GM12878 (cell line): ENCODE data around the gene PUS10. TPM values are rescaled to one million over a fixed set of nuclear protein-coding genes. Genes with fewer than 3 reads are reported as not detected.
"Not testable (repeated sequence)": the region's sequence is repeated elsewhere in the genome, so short reads cannot be mapped to it uniquely, and the experiment has no call there.

Experiments
- ATAC-seq: fragments of 200-7000 bp; cut with Tn5 transposase; 3 replicates; pipeline ENCODE4 v1.9.1; 2020; ENCODE audit warnings: mild to moderate bottlenecking, moderate library complexity
- BruUV-seq: library from RNA; stranded (reverse); fragments of 400-500 nt; replicated peaks from 2 replicates; lab custom pipeline; 2021; lab: Mats Ljungman, UMichigan
- CTCF ChIA-PET: fragments of 300-600 bp; sonication (Branson Sonifier 250); formaldehyde crosslinking; extraction: SDS; loops from one replicate; lab custom pipeline; 2021; ENCODE audit warnings: inconsistent platforms; lab: Yijun Ruan, JAX
- POLR2A ChIA-PET: fragments of 350-600 bp; formaldehyde crosslinking; extraction: SDS; loops from one replicate; lab custom pipeline; 2021; ENCODE audit warnings: inconsistent platforms; lab: Charles Lee
- RAD21 ChIA-PET: fragments of 300-600 bp; sonication (Branson Sonifier 250); formaldehyde crosslinking; loops from one replicate; lab custom pipeline; 2023; ENCODE audit warnings: antibody characterized with exemption; ENCODE audit not compliant: unreplicated experiment; lab: Charles Lee
- SMC1A ChIA-PET: fragments of 300-600 bp; sonication (Branson Sonifier 250); formaldehyde crosslinking; loops from one replicate; lab custom pipeline; 2023; ENCODE audit not compliant: unreplicated experiment, uncharacterized antibody; lab: Charles Lee
- DNase-seq: peaks from one replicate; pipeline ENCODE4 v3.0.0-alpha.2; 2011; ENCODE audit warnings: low read depth, low spot score
- FAIRE-seq: peaks from 3 replicates; lab custom pipeline; 2011; peaks lifted over from hg19 to GRCh38; lab: Jason Lieb, UNC
- H2AFZ ChIP-seq: 2 replicates; pipeline ENCODE4 v1.6.0; 2011; ENCODE audit warnings: low read depth, low read length, control low read depth; ENCODE audit not compliant: control insufficient read depth
- H3K27ac ChIP-seq: 2 replicates; pipeline ENCODE4 v1.5.1; 2011; ENCODE audit warnings: control low read depth; ENCODE audit not compliant: control insufficient read depth, insufficient read depth
- H3K27me3 ChIP-seq, 2 experiments: replicated peaks in 1 of 2; 2 replicates each; pipeline versions ENCODE4 v1.6.0 to v1.6.1; 2011; ENCODE audit warnings: low read length in 1 of 2; ENCODE audit not compliant: control insufficient read depth in 2 of 2, insufficient read depth in 2 of 2
- H3K36me3 ChIP-seq, 2 experiments: 2 replicates each; pipeline ENCODE4 v1.5.1; 2011; ENCODE audit warnings: low read length in 1 of 2; ENCODE audit not compliant: control insufficient read depth in 2 of 2, insufficient read depth in 2 of 2
- H3K4me1 ChIP-seq: 2 replicates; pipeline ENCODE4 v1.6.1; 2011; ENCODE audit warnings: mild to moderate bottlenecking, low read length, moderate library complexity, mixed read lengths; ENCODE audit not compliant: control insufficient read depth, insufficient read depth
- H3K4me2 ChIP-seq: 2 replicates; pipeline ENCODE4 v1.6.0; 2011; ENCODE audit warnings: control low read depth; ENCODE audit not compliant: control insufficient read depth, insufficient read depth
- H3K4me3 ChIP-seq: fragments of 200-600 bp; sonication (generic); 2 replicates; pipeline ENCODE4 v1.5.1; 2016
- H3K79me2 ChIP-seq: 2 replicates; pipeline ENCODE4 v1.6.0; 2011; ENCODE audit warnings: low read length; ENCODE audit not compliant: control insufficient read depth, insufficient read depth
- H3K9ac ChIP-seq: 2 replicates; pipeline ENCODE4 v1.8.0; 2011; ENCODE audit warnings: low read length, control low read depth, mixed read lengths; ENCODE audit not compliant: control insufficient read depth, insufficient read depth
- H3K9me3 ChIP-seq: replicated peaks from 3 replicates; pipeline ENCODE4 v1.5.1; 2011; ENCODE audit warnings: mild to moderate bottlenecking, low read length; ENCODE audit not compliant: control insufficient read depth, insufficient read depth
- H4K20me1 ChIP-seq: 2 replicates; pipeline ENCODE4 v1.6.0; 2011; ENCODE audit not compliant: control insufficient read depth, insufficient read depth
- ATF2 ChIP-seq: IDR thresholded peaks from 2 replicates; pipeline ENCODE4 v1.6.1; 2012; ENCODE audit warnings: low read length, inconsistent platforms
- GABPA ChIP-seq: IDR thresholded peaks from 2 replicates; pipeline ENCODE4 v1.6.1; 2014; ENCODE audit warnings: antibody characterized with exemption, low read depth, mild to moderate bottlenecking, inconsistent platforms
- RELB ChIP-seq: fragments of 450-650 bp; IDR thresholded peaks from 2 replicates; pipeline ENCODE4 v1.6.1; 2017; ENCODE audit warnings: low read depth, mild to moderate bottlenecking, moderate library complexity
- WGBS: methylation state at CpG from one replicate; pipeline ENCODE4 v1.1.6; 2016; ENCODE audit warnings: low lambda C conversion rate; ENCODE audit not compliant: insufficient replicate concordance, insufficient coverage; ENCODE audit errors: missing lambda C conversion rate; 5-methylcytosine and 5-hydroxymethylcytosine counted together
- in situ Hi-C: fragments of 300-500 bp; cut with MboI; formaldehyde crosslinking; loops from 9 replicates; pipeline ENCODE4 v1.14.3; 2018; ENCODE audit warnings: mixed read lengths
- intact Hi-C: fragments of 100-400 bp; cut with micrococcal nuclease; formaldehyde crosslinking; loops from one replicate; pipeline ENCODE4 v1.14.2; 2022; ENCODE audit not compliant: unreplicated experiment
- polyA plus RNA-seq, 11 experiments: library from polyadenylated mRNA; depleted of rRNA in 4 of 11; unstranded in 6 of 11; stranded (reverse) in 5 of 11; fragments of >200 nt; fragmentation: Nextera tagmentation in 4 of 11; fragmentation: Illumina TruSeq in 1 of 11; extraction: Ambion mirVana in 4 of 11; extraction: Trizol in 1 of 11; gene quantifications; 1 replicate in 1 of 11; 2 replicates in 10 of 11; pipeline versions ENCODE4 v1.2.1 to v1.2.3, GENCODE V29; 2011 to 2016; ENCODE audit warnings: inconsistent platforms in 2 of 11, missing spikeins in 2 of 11, low read depth in 1 of 11
- total RNA-seq, 4 experiments: library from RNA; depleted of rRNA in 3 of 4; stranded (reverse); fragments of >200 nt in 3 of 4; fragmentation: Illumina TruSeq in 1 of 4; extraction: Trizol in 1 of 4; gene quantifications; 2 replicates each; pipeline versions ENCODE4 v1.2.1 to v1.2.3, GENCODE V29; 2013 to 2021

The PUS10 gene
- total and polyA plus RNA-seq, 10 of the 15 experiments (the other 5 are each of a cell fraction or from before 2014, with no cell fraction given), result 9.1 to 17.0 (median 13.0) TPM

DNA sequence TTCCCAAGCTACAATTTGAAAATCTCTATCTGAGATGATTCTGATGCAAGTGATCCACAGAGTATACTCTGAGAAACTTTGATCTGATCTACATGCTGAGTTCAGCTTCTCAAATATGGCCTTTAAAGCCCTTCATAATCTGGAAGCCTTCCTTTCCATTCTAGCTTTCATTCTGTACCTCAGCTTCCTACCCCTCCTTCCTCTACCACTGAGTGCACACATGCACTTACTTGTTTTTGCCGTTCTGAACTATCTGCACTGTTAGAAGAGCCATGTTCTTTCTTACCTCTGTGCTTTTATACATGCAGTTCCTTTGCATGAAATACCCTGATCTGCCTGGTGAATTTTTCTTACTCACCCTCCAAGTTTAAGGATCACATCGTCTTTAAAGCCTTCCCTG is 111.7 kb downstream of the PUS10 start (continued):
- TF ChIP-seq RELB (no peak), ATF2 (no peak), GABPA (no peak)

- FAIRE-seq, BruUV-seq, POLR2A ChIA-PET, H3K4me2 ChIP-seq, H3K27ac ChIP-seq, H3K9me3 ChIP-seq, H4K20me1 ChIP-seq, H3K4me1 ChIP-seq, H2AFZ ChIP-seq, ATAC-seq, H3K79me2 ChIP-seq, H3K9ac ChIP-seq, RAD21 ChIA-PET, DNase-seq, H3K4me3 ChIP-seq, H3K27me3 ChIP-seq, intact Hi-C loops, in situ Hi-C loops: not testable (repeated sequence)
- WGBS, result 70% methylated on average over 5 of the region's 5 CpGs
- peaks cover 6 to 21% of the 10 kb centered on the region in 2 experiments; a peak in 3 of 4 replicates for H3K36me3 ChIP-seq
- ChIA-PET SMC1A (interaction anchor here (0.7 to 1.6 kb wide), 2 partner anchors 45 to 84 kb away, joined by 3 to 4 read pairs; no protein-coding TSS in a partner anchor), CTCF (interaction anchor here (1.6 kb wide), 1 partner anchor 95 kb away, joined by 4 read pairs; no protein-coding TSS in a partner anchor)
These were observed 112.2 kb downstream of the PUS10 start for GRCh38 chr2:60905867-60906266.

DNA sequence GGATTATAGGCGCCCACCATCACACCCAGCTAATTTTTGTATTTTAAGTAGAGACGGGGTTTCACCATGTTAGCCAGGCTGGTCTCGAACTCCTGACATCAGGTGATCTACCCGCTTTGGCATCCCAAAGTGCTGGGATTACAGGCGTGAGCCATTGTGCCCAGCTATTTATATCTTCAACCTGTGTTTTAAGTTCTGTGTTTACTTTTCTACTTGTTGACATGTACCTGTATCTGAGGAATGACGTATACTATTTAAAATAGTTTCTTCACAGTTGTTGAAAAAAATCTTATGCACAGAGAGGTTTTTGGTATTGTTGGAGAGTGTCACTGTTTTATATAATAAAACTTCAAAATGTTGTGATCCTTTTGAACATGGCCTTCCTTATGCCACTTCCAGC is 116.8 kb downstream of the PUS10 start:
- Histone ChIP-seq H3K4me1 (peaks cover 13% of the 10 kb centered on the region), H3K79me2 (peaks cover 25% of the 10 kb centered on the region), H3K36me3 (peaks cover 11 to 41% of the 10 kb centered on the region in 2 experiments)
- ChIA-PET POLR2A (interaction anchor here (0.7 to 1.1 kb wide), 3 partner anchors 25 to 467 kb away, joined by 3 to 8 read pairs (median 3); no protein-coding TSS in a partner anchor), RAD21 (interaction anchor here (0.7 to 1.1 kb wide), 4 partner anchors 10 to 98 kb away, joined by 3 to 4 read pairs (median 3); partner anchors contain the start of gene REL), SMC1A (interaction anchor here (0.7 to 1.4 kb wide), 6 partner anchors 11 to 102 kb away, joined by 3 to 7 read pairs (median 4); no protein-coding TSS in a partner anchor), CTCF (interaction anchor here (0.7 to 2.0 kb wide), 2 partner anchors 11 to 408 kb away, joined by 3 to 6 read pairs; no protein-coding TSS in a partner anchor)
- ATAC-seq, H3K27ac ChIP-seq, FAIRE-seq, H3K9me3 ChIP-seq, H2AFZ ChIP-seq, H3K4me3 ChIP-seq, H3K9ac ChIP-seq, H3K4me2 ChIP-seq, intact Hi-C loops, H3K27me3 ChIP-seq, in situ Hi-C loops, BruUV-seq, H4K20me1 ChIP-seq, DNase-seq: not testable (repeated sequence)
- 76% methylated on average over 6 of the region's 6 CpGs for WGBS
